Endothelial cell of umbilical vein (primary cell): ENCODE data around the gene BHLHE23. TPM values are rescaled to one million over a fixed set of nuclear protein-coding genes. Genes with fewer than 3 reads are reported as not detected.

Experiments used
- BruUV-seq: library from RNA; stranded (reverse); fragments of 400-500 nt; replicated peaks from 2 replicates; lab custom pipeline; 2021; lab: Mats Ljungman, UMichigan
- CTCF ChIA-PET: fragments of 300-600, 350-600 bp; sonication (Branson Sonifier 250); formaldehyde crosslinking; loops from one replicate; lab custom pipeline; 2021; ENCODE audit warnings: antibody characterized with exemption, inconsistent platforms; lab: Charles Lee
- POLR2A ChIA-PET: fragments of 300-600, 350-600 bp; sonication (Branson Sonifier 250); formaldehyde crosslinking; loops from one replicate; lab custom pipeline; 2021; ENCODE audit warnings: antibody characterized with exemption, inconsistent platforms; lab: Charles Lee
- DNase-seq: peaks from one replicate; pipeline ENCODE4 v3.0.0-alpha.2; 2011; ENCODE audit warnings: low read depth, low spot score
- FAIRE-seq: peaks from 2 replicates; lab custom pipeline; 2011; peaks lifted over from hg19 to GRCh38; lab: Jason Lieb, UNC
- H2AFZ ChIP-seq: 2 replicates; pipeline ENCODE4 v1.6.0; 2012; ENCODE audit warnings: low read depth, low read length, control low read depth, inconsistent platforms
- H3K27ac ChIP-seq: 2 replicates; pipeline ENCODE4 v1.5.1; 2011; ENCODE audit warnings: low read depth, mild to moderate bottlenecking, control low read depth, low read length, moderate library complexity; ENCODE audit not compliant: insufficient read depth
- H3K27me3 ChIP-seq, 2 experiments: 2 replicates each; pipeline versions ENCODE4 v1.6.0 to v1.6.1; 2011; ENCODE audit warnings: low read length in 2 of 2, mixed read lengths in 1 of 2; ENCODE audit not compliant: control insufficient read depth in 2 of 2, insufficient read depth in 2 of 2
- H3K36me3 ChIP-seq, 2 experiments: 2 replicates in 1 of 2; 3 replicates in 1 of 2; pipeline ENCODE4 v1.5.1; 2011; ENCODE audit warnings: low read length in 2 of 2, mild to moderate bottlenecking in 1 of 2, moderate library complexity in 1 of 2; ENCODE audit not compliant: control insufficient read depth in 2 of 2, insufficient read depth in 2 of 2; ENCODE audit errors: extremely low read depth in 1 of 2
- H3K4me1 ChIP-seq: 3 replicates; pipeline ENCODE4 v1.5.1; 2011; ENCODE audit warnings: mild to moderate bottlenecking, low read length; ENCODE audit not compliant: control insufficient read depth, insufficient read depth; ENCODE audit errors: extremely low read depth
- H3K4me2 ChIP-seq: 2 replicates; pipeline ENCODE4 v1.6.1; 2011; ENCODE audit warnings: low read length, control low read depth, mixed read lengths; ENCODE audit not compliant: insufficient read depth
- H3K4me3 ChIP-seq, 3 experiments: fragments of 200-600 bp in 1 of 3; sonication (generic), shearing (Covaris generic) in 1 of 3; replicated peaks in 1 of 3; 2 replicates each; pipeline ENCODE4 v1.5.1; 2011 to 2016; ENCODE audit warnings: control low read depth in 3 of 3, low read length in 3 of 3, mild to moderate bottlenecking in 2 of 3, inconsistent platforms in 1 of 3, low read depth in 1 of 3, moderate library complexity in 1 of 3; ENCODE audit not compliant: insufficient read depth in 1 of 3
- H3K79me2 ChIP-seq: 2 replicates; pipeline ENCODE4 v1.6.0; 2012; ENCODE audit warnings: low read length, inconsistent platforms; ENCODE audit not compliant: control insufficient read depth, insufficient read depth
- H3K9ac ChIP-seq: replicated peaks from 2 replicates; pipeline ENCODE3; 2011; ENCODE audit warnings: low read length, control low read depth; ENCODE audit not compliant: insufficient read depth; ENCODE audit errors: extremely low read depth
- H3K9me1 ChIP-seq: replicated peaks from 3 replicates; pipeline ENCODE4 v1.6.0; 2011; ENCODE audit warnings: mild to moderate bottlenecking, low read length; ENCODE audit not compliant: control insufficient read depth, insufficient read depth; ENCODE audit errors: extremely low read depth
- H3K9me3 ChIP-seq: replicated peaks from 2 replicates; pipeline ENCODE4 v1.5.1; 2012; ENCODE audit warnings: low read length, inconsistent platforms; ENCODE audit not compliant: control insufficient read depth, insufficient read depth
- H4K20me1 ChIP-seq: replicated peaks from 2 replicates; pipeline ENCODE3; 2011; ENCODE audit warnings: mild to moderate bottlenecking, low read length; ENCODE audit not compliant: control insufficient read depth, insufficient read depth; ENCODE audit errors: extremely low read depth
- EZH2 ChIP-seq: IDR thresholded peaks from 2 replicates; pipeline ENCODE4 v1.6.1; 2012; ENCODE audit warnings: borderline replicate concordance, low read depth, mild to moderate bottlenecking, moderate library complexity, low read length, inconsistent platforms; ENCODE audit not compliant: severe bottlenecking
- FOS ChIP-seq: IDR thresholded peaks from 2 replicates; pipeline ENCODE4 v1.6.1; 2011; ENCODE audit warnings: mild to moderate bottlenecking, low read length, moderate library complexity, borderline replicate concordance; ENCODE audit not compliant: insufficient read depth
- GATA2 ChIP-seq: IDR thresholded peaks from 2 replicates; pipeline ENCODE4 v1.7.0; 2011; ENCODE audit warnings: low read depth, mild to moderate bottlenecking, moderate library complexity, mixed read lengths, low read length; ENCODE audit not compliant: insufficient read length, insufficient read depth
- JUN ChIP-seq: IDR thresholded peaks from 2 replicates; pipeline ENCODE4 v1.6.1; 2011; ENCODE audit warnings: borderline replicate concordance, low read depth; ENCODE audit not compliant: insufficient read length, insufficient read depth
- MYC ChIP-seq: IDR thresholded peaks from one replicate; pipeline ENCODE4 v1.6.1; 2011; ENCODE audit warnings: mild to moderate bottlenecking, low read depth, low read length
- POLR2A ChIP-seq: IDR thresholded peaks from 2 replicates; pipeline ENCODE4 v1.6.1; 2012; ENCODE audit warnings: low read depth, mild to moderate bottlenecking, control low read depth, low read length
- POLR2AphosphoS5 ChIP-seq: IDR thresholded peaks from 2 replicates; pipeline ENCODE4 v1.6.1; 2012; ENCODE audit warnings: low read depth, mild to moderate bottlenecking, control low read depth, low read length, moderate library complexity; ENCODE audit not compliant: insufficient read depth
- dilution Hi-C: fragments of 300-500 bp; cut with MboI; formaldehyde crosslinking; loops from one replicate; pipeline ENCODE4 v1.15.0; 2019; ENCODE audit warnings: low sequenced_read_pairs; ENCODE audit not compliant: extremely low pct_ligation_motif_present
- intact Hi-C: fragments of 100-400 bp; cut with micrococcal nuclease; formaldehyde crosslinking; loops from one replicate; pipeline ENCODE4 v1.10.0; 2022
- polyA plus RNA-seq, 4 experiments: library from polyadenylated mRNA; depleted of rRNA in 3 of 4; stranded (reverse) in 3 of 4; unstranded in 1 of 4; fragments of >200 nt; gene quantifications; 2 replicates each; pipeline versions ENCODE4 v1.2.1 to v1.2.3, GENCODE V29; 2011 to 2012; ENCODE audit warnings: missing spikeins in 1 of 4
- total RNA-seq: library from RNA; stranded (reverse); gene quantifications from 2 replicates; pipeline ENCODE4 v1.2.3, GENCODE V29; 2021
- TF ChIP-seq, protein P1 (sequence below): IDR thresholded peaks from 2 replicates; pipeline ENCODE4 v1.6.1; 2011; ENCODE audit not compliant: insufficient read depth, insufficient read length
- TF ChIP-seq, protein P2 (sequence below), 2 donors: IDR thresholded peaks; 1 replicate in 1 of 2; 2 replicates in 1 of 2; pipeline ENCODE4 v1.5.1; 2011; ENCODE audit warnings: low read length in 2 of 2, mild to moderate bottlenecking in 2 of 2, moderate library complexity in 2 of 2, control low read depth in 1 of 2, inconsistent platforms in 1 of 2, low read depth in 1 of 2; ENCODE audit not compliant: insufficient read depth in 1 of 2; ENCODE audit errors: extremely low read depth in 1 of 2

BHLHE23 gene
- total and polyA plus RNA-seq, 2 donors (not counting 3 experiments of a cell fraction or from before 2014, with no cell fraction given), result not detected

DNA sequence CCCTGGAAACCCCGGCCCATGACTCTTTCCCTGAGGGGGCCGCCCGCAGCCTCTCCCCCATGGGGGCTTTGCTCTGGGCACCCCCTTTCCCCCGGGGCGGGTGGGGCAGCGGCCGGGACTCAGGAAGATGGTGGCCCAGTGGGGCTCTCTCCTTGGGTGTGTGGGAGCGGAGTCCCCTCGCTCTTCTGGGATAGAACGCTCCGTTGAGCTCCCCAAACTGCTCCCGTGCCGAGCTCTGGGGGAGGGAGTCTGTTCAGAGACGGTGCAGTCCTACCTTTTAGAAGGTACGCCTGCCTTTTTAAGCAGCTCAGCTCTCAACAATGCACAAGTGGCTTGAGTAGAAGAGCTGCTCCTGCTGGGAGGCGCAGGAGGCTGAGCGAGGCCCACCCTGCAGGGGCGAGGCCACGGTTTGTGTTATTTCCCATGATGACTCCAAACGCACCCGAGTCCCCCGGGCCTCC lies 21.7 kb upstream of the BHLHE23 start:
- CTCF ChIA-PET, result no interaction called here
- no peaks in the 10 kb centered on the region for H3K9me1 ChIP-seq
- H3K9ac ChIP-seq, result no peak overlapping the region
- no peak overlapping the region for H3K27ac ChIP-seq
- no peak overlapping the region for H3K4me2 ChIP-seq
- H4K20me1 ChIP-seq, result no peaks in the 10 kb centered on the region
- no peak overlapping the region for H3K4me3 ChIP-seq
- no TSS peak for BruUV-seq
- DNase-seq (no peak), FAIRE-seq (no peak)
- peak; percentile 23 for TF ChIP-seq EZH2
- TF ChIP-seq POLR2A, result no peak
- intact Hi-C loops, result no loop called here
- no peaks in the 10 kb centered on the region for H3K9me3 ChIP-seq
- no peaks in the 10 kb centered on the region for H3K79me2 ChIP-seq
- H2AFZ ChIP-seq, result no peak overlapping the region
- no peaks in the 10 kb centered on the region for H3K36me3 ChIP-seq
- dilution Hi-C loops, result no loop called here
- POLR2A ChIA-PET, result no interaction called here
- H3K4me1 ChIP-seq, result no peaks in the 10 kb centered on the region
- H3K27me3 ChIP-seq, result peaks cover 41 to 65% of the 10 kb centered on the region in 2 experiments

DNA sequence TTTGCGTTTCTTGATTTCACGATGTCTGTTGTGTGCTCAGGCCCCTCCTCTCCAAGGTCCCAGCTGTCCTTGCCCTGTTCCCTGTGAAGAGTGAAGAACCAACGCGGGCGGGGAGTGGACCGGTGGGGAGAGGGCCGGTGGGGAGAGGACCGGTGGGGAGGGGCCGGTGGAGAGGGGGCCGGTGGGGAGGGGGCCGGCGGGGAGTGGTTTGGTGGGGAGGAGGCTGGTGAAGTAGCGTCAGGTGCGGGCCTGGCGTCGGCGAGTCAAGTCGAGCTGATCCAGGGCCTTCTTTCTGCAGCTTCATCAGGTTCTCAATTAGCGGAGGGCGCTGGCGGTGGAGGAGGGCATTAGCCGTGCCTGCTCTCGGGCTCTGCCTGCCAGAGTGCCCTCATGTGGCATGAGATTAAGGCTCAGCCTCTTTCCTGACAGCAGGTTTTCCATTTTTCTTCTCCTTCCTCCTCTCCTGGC lies 21.2 kb upstream of the BHLHE23 start:
- Histone ChIP-seq H3K9me1 (no peaks in the 10 kb centered on the region), H3K9me3 (no peaks in the 10 kb centered on the region), H4K20me1 (no peaks in the 10 kb centered on the region), H3K27ac (no peak overlapping the region), H2AFZ (no peak overlapping the region), H3K4me3 (no peak overlapping the region), H3K79me2 (no peaks in the 10 kb centered on the region), H3K9ac (no peak overlapping the region), H3K4me2 (no peak overlapping the region), H3K4me1 (no peaks in the 10 kb centered on the region), H3K36me3 (no peaks in the 10 kb centered on the region), H3K27me3 (peaks cover 41 to 63% of the 10 kb centered on the region in 2 experiments)
- CTCF ChIA-PET, result no interaction called here
- intact Hi-C loops, result no loop called here
- dilution Hi-C loops, result no loop called here
- POLR2A ChIA-PET, result no interaction called here
- FAIRE-seq (no peak), DNase-seq (no peak)
- TF ChIP-seq GATA2 (no peak), POLR2A (no peak), JUN (no peak), EZH2 (peak; percentile 63), FOS (no peak), POLR2AphosphoS5 (no peak), MYC (no peak)
- TF ChIP-seq, protein P1, sequence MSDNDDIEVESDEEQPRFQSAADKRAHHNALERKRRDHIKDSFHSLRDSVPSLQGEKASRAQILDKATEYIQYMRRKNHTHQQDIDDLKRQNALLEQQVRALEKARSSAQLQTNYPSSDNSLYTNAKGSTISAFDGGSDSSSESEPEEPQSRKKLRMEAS, result no peak
- TF ChIP-seq, protein P2, sequence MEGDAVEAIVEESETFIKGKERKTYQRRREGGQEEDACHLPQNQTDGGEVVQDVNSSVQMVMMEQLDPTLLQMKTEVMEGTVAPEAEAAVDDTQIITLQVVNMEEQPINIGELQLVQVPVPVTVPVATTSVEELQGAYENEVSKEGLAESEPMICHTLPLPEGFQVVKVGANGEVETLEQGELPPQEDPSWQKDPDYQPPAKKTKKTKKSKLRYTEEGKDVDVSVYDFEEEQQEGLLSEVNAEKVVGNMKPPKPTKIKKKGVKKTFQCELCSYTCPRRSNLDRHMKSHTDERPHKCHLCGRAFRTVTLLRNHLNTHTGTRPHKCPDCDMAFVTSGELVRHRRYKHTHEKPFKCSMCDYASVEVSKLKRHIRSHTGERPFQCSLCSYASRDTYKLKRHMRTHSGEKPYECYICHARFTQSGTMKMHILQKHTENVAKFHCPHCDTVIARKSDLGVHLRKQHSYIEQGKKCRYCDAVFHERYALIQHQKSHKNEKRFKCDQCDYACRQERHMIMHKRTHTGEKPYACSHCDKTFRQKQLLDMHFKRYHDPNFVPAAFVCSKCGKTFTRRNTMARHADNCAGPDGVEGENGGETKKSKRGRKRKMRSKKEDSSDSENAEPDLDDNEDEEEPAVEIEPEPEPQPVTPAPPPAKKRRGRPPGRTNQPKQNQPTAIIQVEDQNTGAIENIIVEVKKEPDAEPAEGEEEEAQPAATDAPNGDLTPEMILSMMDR (IDR thresholded peaks at IDR 0.05; ENCODE audit: extremely low read depth in 1 of 2, insufficient read depth in 1 of 2, low read depth in 1 of 2, low read length in 2 of 2), result peak in 1 of 2 donors; percentile 7
- BruUV-seq, result no TSS peak
